Gastrocnemius medialis (tissue), 4 donors: Measurements from ENCODE around the gene NOP58. TPM values are rescaled to one million over a fixed set of nuclear protein-coding genes. Genes with fewer than 3 reads are reported as not detected.
"Not testable (repeated sequence)": the region's sequence is repeated elsewhere in the genome, so short reads cannot be mapped to it uniquely, and the experiment has no call there.

ENCODE experiments used
- ATAC-seq, 2 donors: fragments of 150-250 bp; one replicate each; pipeline ENCODE4 v1.9.1; 2016
- DNase-seq, 2 donors: peaks; one replicate each; pipeline ENCODE4 v3.0.0-alpha.2; 2019
- H3K27ac ChIP-seq, 4 donors: fragments of 200-600 bp; sonication (generic); 1 replicate in 1 of 4; 2 replicates in 3 of 4; pipeline ENCODE4 v1.5.1; 2016 to 2018; ENCODE audit warnings: mild to moderate bottlenecking in 2 of 4, moderate library complexity in 1 of 4
- H3K27me3 ChIP-seq, 3 donors: fragments of 200-600 bp; sonication (generic) in 2 of 3; 1 replicate in 1 of 3; 2 replicates in 2 of 3; pipeline versions ENCODE4 v1.5.1 to v1.6.0; 2016 to 2019; ENCODE audit warnings: mild to moderate bottlenecking in 1 of 3, moderate library complexity in 1 of 3
- H3K36me3 ChIP-seq, 2 donors: fragments of 200-600 bp; sonication (generic) in 1 of 2; one replicate each; pipeline ENCODE4 v1.5.1; 2017 to 2018
- H3K4me1 ChIP-seq, 2 donors: fragments of 200-600 bp; sonication (generic) in 1 of 2; one replicate each; pipeline ENCODE4 v1.5.1; 2016 to 2017; ENCODE audit warnings: mild to moderate bottlenecking in 2 of 2
- H3K4me3 ChIP-seq, 4 donors: fragments of 200-600 bp; sonication (generic) in 3 of 4; 1 replicate in 1 of 4; 2 replicates in 3 of 4; pipeline ENCODE4 v1.5.1; 2016 to 2019; ENCODE audit warnings: mild to moderate bottlenecking in 2 of 4
- H3K9me3 ChIP-seq, 3 donors: fragments of 200-600 bp; sonication (generic) in 2 of 3; 1 replicate in 1 of 3; 2 replicates in 2 of 3; pipeline ENCODE4 v1.5.1; 2016 to 2019
- POLR2A ChIP-seq, 2 donors: fragments of 450-650 bp; IDR thresholded peaks; one replicate each; pipeline ENCODE4 v1.6.1; 2017; ENCODE audit warnings: antibody characterized with exemption in 2 of 2, mild to moderate bottlenecking in 2 of 2, moderate library complexity in 2 of 2
- in situ Hi-C, 4 donors: fragments of 200-750 bp; cut with MboI; loops; one replicate each; pipeline versions ENCODE4 v1.15.0 to v1.8.0; 2017; ENCODE audit warnings: low sequenced_read_pairs in 4 of 4
- intact Hi-C: fragments of 100-400 bp; cut with DNase I; formaldehyde crosslinking; loops from one replicate; pipeline ENCODE4 v1.15.1; 2023; ENCODE audit warnings: low total_unique reads
- total RNA-seq, 4 donors: library from RNA; depleted of rRNA; stranded (reverse); fragments of >200 nt; gene quantifications; one replicate each; pipeline versions ENCODE4 v1.1.0 to v1.2.3, GENCODE V29; 2016
- TF ChIP-seq, protein P1 (sequence below), 5 experiments: fragments of 450-650 bp in 3 of 5; fragments of 200-600 bp in 2 of 5; sonication (generic) in 2 of 5; IDR thresholded peaks in 4 of 5; conservative IDR thresholded peaks in 1 of 5; 1 replicate in 4 of 5; 2 replicates in 1 of 5; pipeline ENCODE4 v1.5.1; 2016 to 2019; ENCODE audit warnings: antibody characterized with exemption in 5 of 5, mild to moderate bottlenecking in 3 of 5, moderate library complexity in 3 of 5

NOP58 gene
- total RNA-seq, 4 donors from 2014 or later: 22.5 to 69.9 (median 31.7) TPM

DNA sequence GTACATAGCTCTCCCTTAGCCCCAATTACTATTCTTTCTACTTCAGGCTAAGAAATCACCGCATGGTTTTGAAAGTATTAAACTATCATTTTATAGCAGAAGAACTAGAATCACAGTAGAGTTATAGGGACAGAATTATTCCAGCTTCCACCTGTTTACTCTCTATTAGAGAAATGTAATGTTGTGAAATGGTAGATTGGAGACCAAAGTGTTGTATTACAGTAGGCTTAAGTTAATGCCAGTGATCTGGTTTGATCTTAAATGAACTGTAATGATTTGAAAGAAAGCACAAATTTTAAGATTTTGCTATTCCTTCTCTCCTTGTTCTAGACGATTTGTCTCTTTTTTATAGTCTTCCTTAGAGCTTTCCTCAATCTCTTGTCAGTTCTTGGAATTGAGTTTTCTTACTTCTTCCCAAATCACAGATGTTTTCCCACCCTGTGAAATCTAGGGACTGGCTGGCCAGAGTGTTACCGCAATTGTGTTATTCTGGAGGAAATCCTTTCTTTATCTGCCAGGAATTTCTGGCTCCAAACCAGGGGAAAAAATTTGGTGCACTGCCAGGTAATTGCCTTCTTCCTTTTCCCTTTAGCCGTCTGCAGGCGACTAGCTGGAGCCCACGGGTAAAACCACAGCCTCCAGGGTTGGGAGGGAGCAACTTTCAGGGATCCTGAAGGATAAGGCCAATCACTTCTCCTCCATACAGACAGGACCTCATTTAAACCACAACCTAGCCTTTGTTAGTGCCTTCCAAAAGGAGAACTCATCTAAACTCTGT, 51.7 kb downstream of the NOP58 start:
- in situ Hi-C loops: no loop called here

DNA sequence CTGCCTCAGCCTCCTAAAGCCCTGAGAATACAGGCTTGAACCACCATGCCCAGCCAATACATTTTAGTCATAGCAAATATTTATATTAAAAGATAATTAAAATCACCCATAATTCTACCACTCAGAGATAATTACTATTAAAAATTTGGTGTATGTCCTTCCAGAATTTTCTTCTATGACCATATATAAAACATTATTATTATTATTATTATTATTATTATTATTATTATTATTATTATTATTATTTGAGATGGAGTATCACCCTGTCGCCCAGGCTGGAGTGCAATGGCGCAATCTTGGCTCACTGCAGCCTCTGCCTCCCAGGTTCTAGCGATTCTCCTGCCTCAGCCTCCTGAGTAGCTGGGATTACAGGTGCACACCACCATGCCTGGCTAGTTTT, 54.8 kb downstream of the NOP58 start:
- H3K9me3 ChIP-seq, intact Hi-C loops, H3K4me3 ChIP-seq, H3K27me3 ChIP-seq, ATAC-seq, DNase-seq, in situ Hi-C loops, H3K27ac ChIP-seq: not testable (repeated sequence)
- Histone ChIP-seq H3K36me3 (peaks cover 0 to 21% of the 10 kb centered on the region in 2 donors), H3K4me1 (peaks cover 16% of the 10 kb centered on the region in 2 donors)

More for the DNA sequence above, 51.7 kb downstream of the NOP58 start:
- H3K4me1 ChIP-seq: peaks cover 16% of the 10 kb centered on the region in 2 donors
- H3K4me3 ChIP-seq: no peak overlapping the region
- H3K27ac ChIP-seq: peak overlapping the region in 3 of 4 donors; percentile 6 to 38 (median 20)
- DNase-seq: peak; percentile 13 to 40
- peak; percentile 41 to 57 for ATAC-seq
- TF ChIP-seq, protein P1, sequence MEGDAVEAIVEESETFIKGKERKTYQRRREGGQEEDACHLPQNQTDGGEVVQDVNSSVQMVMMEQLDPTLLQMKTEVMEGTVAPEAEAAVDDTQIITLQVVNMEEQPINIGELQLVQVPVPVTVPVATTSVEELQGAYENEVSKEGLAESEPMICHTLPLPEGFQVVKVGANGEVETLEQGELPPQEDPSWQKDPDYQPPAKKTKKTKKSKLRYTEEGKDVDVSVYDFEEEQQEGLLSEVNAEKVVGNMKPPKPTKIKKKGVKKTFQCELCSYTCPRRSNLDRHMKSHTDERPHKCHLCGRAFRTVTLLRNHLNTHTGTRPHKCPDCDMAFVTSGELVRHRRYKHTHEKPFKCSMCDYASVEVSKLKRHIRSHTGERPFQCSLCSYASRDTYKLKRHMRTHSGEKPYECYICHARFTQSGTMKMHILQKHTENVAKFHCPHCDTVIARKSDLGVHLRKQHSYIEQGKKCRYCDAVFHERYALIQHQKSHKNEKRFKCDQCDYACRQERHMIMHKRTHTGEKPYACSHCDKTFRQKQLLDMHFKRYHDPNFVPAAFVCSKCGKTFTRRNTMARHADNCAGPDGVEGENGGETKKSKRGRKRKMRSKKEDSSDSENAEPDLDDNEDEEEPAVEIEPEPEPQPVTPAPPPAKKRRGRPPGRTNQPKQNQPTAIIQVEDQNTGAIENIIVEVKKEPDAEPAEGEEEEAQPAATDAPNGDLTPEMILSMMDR (IDR thresholded peaks at IDR 0.05 in 4 of 5, conservative IDR thresholded peaks at IDR 0.05 in 1 of 5): no peak
- TF ChIP-seq POLR2A (IDR thresholded peaks at IDR 0.05): no peak
- intact Hi-C loops: no loop called here
- no peaks in the 10 kb centered on the region for H3K27me3 ChIP-seq
- H3K9me3 ChIP-seq: no peaks in the 10 kb centered on the region
- peaks cover 0 to 2% of the 10 kb centered on the region in 2 donors for H3K36me3 ChIP-seq

DNA sequence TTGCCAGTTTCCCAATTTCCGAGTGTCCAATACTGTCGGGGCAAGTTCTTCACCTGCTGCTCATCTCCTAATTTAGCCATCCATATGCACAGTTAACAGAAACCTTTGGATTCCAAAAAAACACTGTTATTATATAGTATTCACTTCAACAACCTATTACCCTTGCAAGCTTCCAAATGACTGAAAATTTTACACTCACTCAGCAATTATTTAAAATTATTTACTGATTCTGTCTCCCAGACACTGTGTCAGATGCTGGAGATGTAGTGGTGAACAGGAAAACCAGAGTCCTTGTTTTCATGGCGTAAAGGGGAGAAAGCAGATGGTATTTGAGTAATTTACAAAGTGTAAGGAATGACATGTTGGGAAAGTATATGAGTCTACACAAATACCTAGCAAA, 56.9 kb downstream of the NOP58 start:
- ATAC-seq (no peak), DNase-seq (no peak)
- no peak overlapping the region for H3K27ac ChIP-seq
- H3K36me3 ChIP-seq: peaks cover 0 to 22% of the 10 kb centered on the region in 2 donors
- peaks cover 6% of the 10 kb centered on the region in 2 donors for H3K4me1 ChIP-seq
- intact Hi-C loops: no loop called here
- H3K27me3 ChIP-seq: no peaks in the 10 kb centered on the region
- H3K4me3 ChIP-seq: no peak overlapping the region
- no peak for TF ChIP-seq POLR2A (IDR thresholded peaks at IDR 0.05)
- TF ChIP-seq, protein P1 (IDR thresholded peaks at IDR 0.05 in 4 of 5, conservative IDR thresholded peaks at IDR 0.05 in 1 of 5): no peak
- H3K9me3 ChIP-seq: no peaks in the 10 kb centered on the region
- in situ Hi-C loops: no loop called here

DNA sequence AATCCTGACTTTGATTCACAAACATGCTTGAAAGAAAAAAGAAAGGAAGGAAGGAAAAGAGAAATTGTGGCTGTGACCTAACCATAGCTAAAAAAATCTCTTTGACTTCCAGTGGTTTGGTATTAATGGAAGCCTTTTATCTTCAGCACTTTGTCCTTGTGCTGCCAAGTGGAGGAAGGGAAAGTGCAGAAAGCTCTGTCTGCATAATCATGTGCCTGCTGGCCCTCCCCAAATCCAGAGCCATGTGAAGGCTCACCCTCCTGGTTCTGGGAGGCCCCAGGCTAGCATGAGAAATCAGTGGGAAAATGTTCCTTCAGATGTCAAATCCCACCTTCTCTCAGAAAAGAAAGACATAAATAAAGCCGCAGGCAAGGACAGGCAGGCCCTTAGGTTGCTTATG, 62.3 kb downstream of the NOP58 start:
- Histone ChIP-seq H3K9me3 (no peaks in the 10 kb centered on the region), H3K27me3 (no peaks in the 10 kb centered on the region), H3K36me3 (peaks cover 0 to 14% of the 10 kb centered on the region in 2 donors), H3K4me3 (no peak overlapping the region), H3K4me1 (no peaks in the 10 kb centered on the region), H3K27ac (no peak overlapping the region)
- in situ Hi-C loops: no loop called here
- ATAC-seq (no peak), DNase-seq (no peak)
- no peak for TF ChIP-seq POLR2A (IDR thresholded peaks at IDR 0.05)
- TF ChIP-seq, protein P1 (IDR thresholded peaks at IDR 0.05 in 4 of 5, conservative IDR thresholded peaks at IDR 0.05 in 1 of 5): no peak
- intact Hi-C loops: no loop called here

DNA sequence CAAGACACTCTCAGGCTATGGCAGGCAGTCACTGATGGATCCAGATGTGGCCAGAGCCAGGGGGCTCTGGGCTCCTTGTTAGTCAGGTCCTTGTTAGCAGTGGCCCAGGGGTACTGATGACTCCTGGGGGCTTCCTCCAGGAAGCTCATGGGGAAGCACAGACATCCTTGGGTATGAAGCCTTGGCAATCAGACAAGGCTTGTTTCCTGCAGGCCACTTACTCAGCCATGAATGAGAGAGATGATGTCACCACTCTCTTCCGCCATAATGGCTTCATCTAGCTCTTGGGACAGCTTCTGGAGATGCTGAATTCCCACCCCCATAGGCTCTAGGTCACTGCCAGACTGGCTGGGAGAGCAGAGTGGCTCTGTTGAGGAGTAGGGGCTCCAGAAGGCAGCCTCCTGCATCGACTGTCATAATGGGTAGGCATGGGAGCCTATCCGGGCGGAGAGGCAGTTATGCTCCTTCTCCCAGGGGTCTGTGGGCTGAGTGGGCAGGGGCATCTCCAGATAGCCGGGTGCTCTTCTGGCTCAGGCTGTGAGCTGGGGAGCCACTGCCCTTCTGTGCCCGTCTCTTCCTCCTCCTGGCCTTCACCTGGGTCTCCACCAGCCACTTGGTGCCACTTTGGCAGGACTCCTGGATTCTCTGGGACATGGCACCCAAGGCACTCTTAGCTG, 70.4 kb downstream of the NOP58 start:
- Histone ChIP-seq H3K27ac (no peak overlapping the region), H3K27me3 (no peaks in the 10 kb centered on the region), H3K4me1 (no peaks in the 10 kb centered on the region), H3K4me3 (no peak overlapping the region), H3K9me3 (no peaks in the 10 kb centered on the region), H3K36me3 (no peaks in the 10 kb centered on the region)
- TF ChIP-seq, protein P1 (IDR thresholded peaks at IDR 0.05 in 4 of 5, conservative IDR thresholded peaks at IDR 0.05 in 1 of 5): no peak
- TF ChIP-seq POLR2A (IDR thresholded peaks at IDR 0.05): no peak
- in situ Hi-C loops (no loop called here), intact Hi-C loops (no loop called here)
- ATAC-seq: no peak
- no peak for DNase-seq
